ENCODE data around the gene NMRK1. TPM values are rescaled to one million over a fixed set of nuclear protein-coding genes. Genes with fewer than 3 reads are reported as not detected.

NMRK1 gene
- total RNA-seq, 1 experiment from 2014 or later, result 1.1 TPM

DNA sequence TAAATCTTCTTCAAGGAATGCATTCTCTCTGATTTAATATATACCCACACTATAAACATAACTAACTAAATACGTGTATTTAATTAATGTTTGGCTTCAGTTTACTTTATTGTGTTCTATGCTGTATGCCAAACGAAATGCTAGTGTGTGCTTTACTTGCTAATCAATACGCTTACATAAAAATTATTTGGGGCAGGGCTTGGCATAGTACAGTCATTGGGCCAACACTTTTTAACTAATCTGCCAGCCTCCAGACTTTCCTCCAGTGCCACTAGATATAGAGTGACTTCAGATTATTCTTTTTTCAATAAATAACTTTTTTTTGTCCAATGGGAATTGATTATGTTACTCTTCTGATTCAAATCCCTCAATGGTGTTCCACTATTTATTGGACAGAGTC lies 51.2 kb downstream of the NMRK1 start:
- no peaks in the 10 kb centered on the region for H3K36me3 ChIP-seq (ENCODE audit: control insufficient read depth, insufficient read depth, low read length)
- Mint-ChIP-seq H3K4me3 (ENCODE audit: unreplicated experiment) (no peak overlapping the region), H3K27ac (ENCODE audit: unreplicated experiment) (no peak overlapping the region), H3K4me1 (ENCODE audit: low read depth, unreplicated experiment) (no peaks in the 10 kb centered on the region), H3K27me3 (ENCODE audit: insufficient read depth, unreplicated experiment) (no peaks in the 10 kb centered on the region), H3K9me3 (ENCODE audit: unreplicated experiment) (no peaks in the 10 kb centered on the region), H3K36me3 (ENCODE audit: insufficient read depth, unreplicated experiment) (no peaks in the 10 kb centered on the region)
- no peaks in the 10 kb centered on the region for H3K27me3 ChIP-seq (replicated peaks; ENCODE audit: control insufficient read depth, insufficient read depth, low read length)
- no peaks in the 10 kb centered on the region for H3K9me3 ChIP-seq
- intact Hi-C loops (cut with micrococcal nuclease; ENCODE audit: unreplicated experiment), result no loop called here
- ChIA-PET CTCF (no interaction called here), POLR2A (no interaction called here)
- H3K4me3 ChIP-seq (ENCODE audit: low read depth, low read length), result no peak overlapping the region
- no peak for DNase-seq
- H3K4me1 ChIP-seq, result no peaks in the 10 kb centered on the region
- TF ChIP-seq, protein P1, sequence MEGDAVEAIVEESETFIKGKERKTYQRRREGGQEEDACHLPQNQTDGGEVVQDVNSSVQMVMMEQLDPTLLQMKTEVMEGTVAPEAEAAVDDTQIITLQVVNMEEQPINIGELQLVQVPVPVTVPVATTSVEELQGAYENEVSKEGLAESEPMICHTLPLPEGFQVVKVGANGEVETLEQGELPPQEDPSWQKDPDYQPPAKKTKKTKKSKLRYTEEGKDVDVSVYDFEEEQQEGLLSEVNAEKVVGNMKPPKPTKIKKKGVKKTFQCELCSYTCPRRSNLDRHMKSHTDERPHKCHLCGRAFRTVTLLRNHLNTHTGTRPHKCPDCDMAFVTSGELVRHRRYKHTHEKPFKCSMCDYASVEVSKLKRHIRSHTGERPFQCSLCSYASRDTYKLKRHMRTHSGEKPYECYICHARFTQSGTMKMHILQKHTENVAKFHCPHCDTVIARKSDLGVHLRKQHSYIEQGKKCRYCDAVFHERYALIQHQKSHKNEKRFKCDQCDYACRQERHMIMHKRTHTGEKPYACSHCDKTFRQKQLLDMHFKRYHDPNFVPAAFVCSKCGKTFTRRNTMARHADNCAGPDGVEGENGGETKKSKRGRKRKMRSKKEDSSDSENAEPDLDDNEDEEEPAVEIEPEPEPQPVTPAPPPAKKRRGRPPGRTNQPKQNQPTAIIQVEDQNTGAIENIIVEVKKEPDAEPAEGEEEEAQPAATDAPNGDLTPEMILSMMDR (IDR thresholded peaks at IDR 0.05; ENCODE audit: insufficient read depth in 1 of 2, low read depth in 1 of 2, low read length in 1 of 2, severe bottlenecking in 1 of 2, unreplicated experiment in 1 of 2), result no peak
- BruUV-seq (replicated peaks), result no TSS peak

DNA sequence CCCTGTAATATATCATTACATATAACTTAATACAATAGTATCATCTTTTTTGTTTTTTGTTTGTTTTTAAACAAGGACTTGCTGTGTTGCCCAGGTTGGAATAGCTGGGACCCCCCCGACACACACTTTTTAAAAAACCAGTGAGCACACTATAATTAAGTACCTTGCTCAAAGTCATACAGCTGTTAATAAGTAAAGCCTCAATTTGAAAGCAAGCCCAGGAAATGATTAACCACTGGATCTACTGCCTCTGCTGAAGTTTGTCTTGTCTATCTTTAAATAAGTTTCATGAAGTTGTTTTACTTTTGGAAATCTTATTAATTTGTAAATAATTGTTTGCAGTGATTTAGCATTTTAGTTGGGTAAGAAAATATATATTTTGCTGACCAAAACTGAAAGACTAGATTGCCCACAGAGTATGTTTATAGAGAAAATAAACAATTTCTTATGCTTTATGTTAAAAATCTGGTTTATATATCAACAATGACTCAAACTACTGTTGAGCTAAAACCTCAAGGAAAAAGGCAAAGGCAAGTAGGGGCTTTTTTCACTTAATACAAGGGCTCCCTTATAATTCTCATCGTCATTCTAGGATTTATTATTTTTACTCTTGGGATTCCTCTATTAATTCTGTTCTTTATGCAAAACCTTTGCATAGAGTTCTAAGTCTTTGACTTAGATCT lies 54.0 kb downstream of the NMRK1 start:
- Mint-ChIP-seq H3K4me1 (ENCODE audit: low read depth, unreplicated experiment) (no peaks in the 10 kb centered on the region), H3K9me3 (ENCODE audit: unreplicated experiment) (no peaks in the 10 kb centered on the region), H3K27ac (ENCODE audit: unreplicated experiment) (no peak overlapping the region), H3K36me3 (ENCODE audit: insufficient read depth, unreplicated experiment) (no peaks in the 10 kb centered on the region), H3K4me3 (ENCODE audit: unreplicated experiment) (no peak overlapping the region), H3K27me3 (ENCODE audit: insufficient read depth, unreplicated experiment) (no peaks in the 10 kb centered on the region)
- TF ChIP-seq, protein P1 (IDR thresholded peaks at IDR 0.05; ENCODE audit: insufficient read depth in 1 of 2, low read depth in 1 of 2, low read length in 1 of 2, severe bottlenecking in 1 of 2, unreplicated experiment in 1 of 2), result no peak
- POLR2A ChIA-PET, result no interaction called here
- intact Hi-C loops (cut with micrococcal nuclease; ENCODE audit: unreplicated experiment), result no loop called here
- no peaks in the 10 kb centered on the region for H3K27me3 ChIP-seq (replicated peaks; ENCODE audit: control insufficient read depth, insufficient read depth, low read length)
- no TSS peak for BruUV-seq (replicated peaks)
- CTCF ChIA-PET, result no interaction called here
- no peak for DNase-seq
- H3K4me3 ChIP-seq (ENCODE audit: low read depth, low read length), result no peak overlapping the region
- no peaks in the 10 kb centered on the region for H3K36me3 ChIP-seq (ENCODE audit: control insufficient read depth, insufficient read depth, low read length)
- H3K4me1 ChIP-seq, result no peaks in the 10 kb centered on the region
- no peaks in the 10 kb centered on the region for H3K9me3 ChIP-seq

DNA sequence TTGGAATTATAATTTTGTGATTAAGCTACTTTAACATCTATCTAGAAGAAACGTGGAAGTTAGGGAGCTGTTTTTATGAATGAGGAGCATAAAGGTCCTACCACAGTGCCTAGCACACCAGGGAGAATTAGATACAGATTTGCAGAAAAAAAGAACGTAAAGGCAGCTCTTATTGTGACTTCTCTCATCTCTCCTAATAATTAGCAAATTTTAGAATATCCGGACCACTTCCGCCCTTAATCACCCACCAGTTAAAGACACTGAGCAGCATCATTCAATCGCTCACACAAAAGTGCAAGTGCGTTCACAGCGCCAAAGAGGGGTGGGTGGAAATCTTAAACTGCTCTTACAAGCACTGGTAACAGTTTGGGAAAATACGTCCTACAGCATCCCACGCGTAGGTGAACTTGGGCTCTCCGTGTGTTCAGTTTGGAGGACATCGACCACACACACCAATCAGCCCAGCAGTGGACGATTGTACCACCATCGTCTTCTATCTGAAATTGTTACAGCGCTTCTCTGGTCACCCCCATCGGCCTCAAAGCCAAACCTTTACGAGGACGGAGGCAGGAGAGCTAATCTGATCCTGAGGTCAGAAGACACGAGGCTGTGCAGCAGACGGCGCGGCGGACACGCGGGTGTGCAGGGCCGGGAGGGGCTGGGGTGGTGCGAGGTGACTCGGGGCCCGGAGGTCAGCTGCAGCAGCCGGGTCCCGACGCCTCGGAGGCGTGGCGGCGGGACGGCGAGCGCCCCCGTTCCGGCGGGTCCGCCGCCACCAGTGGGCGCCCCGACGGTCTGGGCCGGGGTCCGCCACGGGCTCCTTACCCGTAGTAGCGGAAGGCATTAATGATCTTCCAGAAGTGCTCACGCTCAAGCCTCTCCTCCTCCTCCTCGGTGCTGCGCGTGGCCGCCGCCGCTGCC lies 60.5 kb downstream of the NMRK1 start:
- H3K9me3 ChIP-seq, result no peaks in the 10 kb centered on the region
- no TSS peak for BruUV-seq (replicated peaks)
- TF ChIP-seq, protein P1 (IDR thresholded peaks at IDR 0.05; ENCODE audit: insufficient read depth in 1 of 2, low read depth in 1 of 2, low read length in 1 of 2, severe bottlenecking in 1 of 2, unreplicated experiment in 1 of 2), result no peak
- Mint-ChIP-seq H3K4me3 (ENCODE audit: unreplicated experiment) (peak overlapping the region; percentile 75), H3K9me3 (ENCODE audit: unreplicated experiment) (no peaks in the 10 kb centered on the region), H3K27ac (ENCODE audit: unreplicated experiment) (no peak overlapping the region), H3K36me3 (ENCODE audit: insufficient read depth, unreplicated experiment) (no peaks in the 10 kb centered on the region), H3K4me1 (ENCODE audit: low read depth, unreplicated experiment) (no peaks in the 10 kb centered on the region), H3K27me3 (ENCODE audit: insufficient read depth, unreplicated experiment) (no peaks in the 10 kb centered on the region)
- intact Hi-C loops (cut with micrococcal nuclease; ENCODE audit: unreplicated experiment), result loop anchor here (1.0 kb wide), 1 partner anchor 50 kb away; no protein-coding TSS in a partner anchor
- no peaks in the 10 kb centered on the region for H3K4me1 ChIP-seq
- no peaks in the 10 kb centered on the region for H3K27me3 ChIP-seq (replicated peaks; ENCODE audit: control insufficient read depth, insufficient read depth, low read length)
- POLR2A ChIA-PET, result no interaction called here
- CTCF ChIA-PET, result no interaction called here
- no peaks in the 10 kb centered on the region for H3K36me3 ChIP-seq (ENCODE audit: control insufficient read depth, insufficient read depth, low read length)
- DNase-seq, result peak; percentile 27 to 36
- H3K4me3 ChIP-seq (ENCODE audit: low read depth, low read length), result peak overlapping the region; percentile 49
